Ectodermal cell (in vitro differentiated cells): ENCODE measurements around the gene MXRA7.

Source experiments
- H3K27ac ChIP-seq: 2 replicates; pipeline ENCODE4 v1.7.0; 2013; ENCODE audit warnings: mild to moderate bottlenecking, low read depth, low read length; ENCODE audit not compliant: insufficient read depth, poor library complexity, severe bottlenecking
- H3K27me3 ChIP-seq: 2 replicates; pipeline ENCODE4 v1.7.0; 2013; ENCODE audit warnings: mild to moderate bottlenecking, low read length; ENCODE audit not compliant: insufficient read depth, control insufficient read depth, poor library complexity, severe bottlenecking
- H3K36me3 ChIP-seq: one replicate; pipeline ENCODE4 v1.7.0; 2013; ENCODE audit warnings: low read length; ENCODE audit not compliant: control insufficient read depth, insufficient read depth
- H3K4me1 ChIP-seq: one replicate; pipeline ENCODE4 v1.7.0; 2013; ENCODE audit warnings: low read length; ENCODE audit not compliant: control insufficient read depth, insufficient read depth
- H3K4me3 ChIP-seq: 2 replicates; pipeline ENCODE4 v1.7.0; 2013; ENCODE audit warnings: low read depth, low read length, control low read depth; ENCODE audit not compliant: insufficient read depth
- H3K9me3 ChIP-seq: 2 replicates; pipeline ENCODE4 v1.7.0; 2013; ENCODE audit warnings: mild to moderate bottlenecking, low read length, moderate library complexity; ENCODE audit not compliant: control insufficient read depth
- WGBS, 2 experiments: methylation state at CpG; one replicate each; pipeline ENCODE4 v1.1.7; 2013; ENCODE audit warnings: missing lambda C conversion rate in 2 of 2; 5-methylcytosine and 5-hydroxymethylcytosine counted together

MXRA7 gene

GRCh38 chr17:76696763-76697701 lies 13.7 kb downstream of the MXRA7 start:
- Histone ChIP-seq H3K9me3 (no peaks in the 10 kb centered on the region), H3K36me3 (no peaks in the 10 kb centered on the region), H3K4me3 (no peak overlapping the region), H3K27ac (no peak overlapping the region), H3K4me1 (peaks cover 38% of the 10 kb centered on the region), H3K27me3 (no peaks in the 10 kb centered on the region)
- 87 to 88% methylated on average over 25 of the region's 25 CpGs for WGBS, 2 experiments

GRCh38 chr17:76695059-76695831 lies 15.5 kb downstream of the MXRA7 start:
- 90 to 92% methylated on average over 16 of the region's 16 CpGs for WGBS, 2 experiments
- H3K27me3 ChIP-seq = no peaks in the 10 kb centered on the region
- H3K4me1 ChIP-seq = peaks cover 24% of the 10 kb centered on the region
- H3K4me3 ChIP-seq = no peak overlapping the region
- no peak overlapping the region for H3K27ac ChIP-seq
- no peaks in the 10 kb centered on the region for H3K36me3 ChIP-seq
- H3K9me3 ChIP-seq = no peaks in the 10 kb centered on the region

DNA sequence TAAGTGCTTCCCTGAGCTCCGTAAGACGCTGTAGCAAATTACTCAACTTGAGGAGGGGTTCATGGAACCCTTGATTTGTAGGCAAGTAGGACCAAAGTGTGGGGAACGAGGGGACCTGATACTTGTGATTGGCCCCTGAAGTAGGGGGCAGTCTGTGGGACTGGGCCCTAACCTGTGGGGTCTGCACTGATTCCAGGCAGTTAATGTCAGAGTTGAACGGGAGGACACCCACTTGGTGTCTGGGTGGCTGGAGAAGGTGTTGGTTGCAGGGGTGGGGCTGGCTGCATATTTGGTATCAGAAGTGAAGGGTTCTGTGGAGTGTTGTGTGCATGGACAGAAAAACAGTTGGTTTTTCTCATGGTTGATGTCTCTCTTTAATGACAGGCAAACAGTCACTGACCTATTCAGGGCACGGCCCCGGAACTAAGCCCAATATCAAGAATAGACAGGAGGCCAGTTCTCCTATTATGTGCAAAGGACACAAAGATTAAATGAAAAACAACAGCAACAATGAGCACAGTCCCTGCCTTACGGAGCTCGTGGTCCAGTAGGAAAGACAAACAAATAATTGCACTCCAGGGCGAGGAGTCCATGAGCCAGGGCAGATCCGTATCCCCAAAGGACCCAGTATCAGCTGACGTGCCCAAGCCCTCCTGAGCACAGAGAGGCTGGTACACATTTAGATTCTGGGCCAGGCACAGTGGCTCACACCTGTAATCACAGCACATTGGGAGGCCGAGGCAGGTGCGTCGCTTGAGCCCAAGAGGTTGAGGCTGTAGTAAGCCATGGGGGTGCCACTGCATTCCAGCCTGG lies 19.2 kb downstream of the MXRA7 start:
- Histone ChIP-seq H3K4me1 (no peaks in the 10 kb centered on the region), H3K27me3 (no peaks in the 10 kb centered on the region), H3K9me3 (no peaks in the 10 kb centered on the region), H3K27ac (no peak overlapping the region), H3K4me3 (no peak overlapping the region), H3K36me3 (no peaks in the 10 kb centered on the region)
- WGBS, 2 experiments = 94 to 96% methylated on average over 14 of the region's 14 CpGs

GRCh38 chr17:76690596-76691280 lies 20.0 kb downstream of the MXRA7 start:
- Histone ChIP-seq H3K36me3 (no peaks in the 10 kb centered on the region), H3K9me3 (no peaks in the 10 kb centered on the region), H3K4me3 (no peak overlapping the region), H3K4me1 (no peaks in the 10 kb centered on the region), H3K27me3 (no peaks in the 10 kb centered on the region), H3K27ac (no peak overlapping the region)
- WGBS, 2 experiments = 90 to 94% methylated on average over 13 of the region's 13 CpGs

- 93 to 94% methylated on average over 11 of the region's 11 CpGs for WGBS, 2 experiments
- Histone ChIP-seq H3K4me3 (no peak overlapping the region), H3K27me3 (no peaks in the 10 kb centered on the region), H3K4me1 (peaks cover 4% of the 10 kb centered on the region), H3K36me3 (no peaks in the 10 kb centered on the region), H3K9me3 (no peaks in the 10 kb centered on the region), H3K27ac (no peak overlapping the region)
These were observed 20.9 kb downstream of the MXRA7 start for GRCh38 chr17:76689859-76690258.

DNA sequence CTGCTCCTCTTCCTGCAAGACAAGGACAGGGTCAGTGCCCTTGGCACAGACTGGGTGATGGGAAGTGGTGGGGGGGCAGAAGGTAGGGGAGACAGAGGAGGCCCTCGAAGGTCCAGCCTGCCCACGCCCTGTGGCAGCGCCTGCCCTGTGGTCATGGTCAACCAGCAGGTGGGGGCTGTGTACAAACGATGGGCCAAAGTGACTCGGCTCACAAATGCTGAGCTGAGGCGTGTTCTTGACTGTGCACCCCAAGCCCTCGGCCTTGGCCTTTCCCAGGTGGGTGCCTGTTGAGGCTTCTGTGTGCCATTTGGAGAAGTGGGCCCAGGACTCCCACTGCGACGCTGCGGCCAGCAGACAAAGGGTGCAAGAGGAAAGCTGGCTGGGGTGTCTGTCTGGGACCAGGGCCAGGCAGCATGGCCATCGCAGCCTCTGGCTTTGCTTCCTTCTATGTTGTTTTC lies 22.6 kb downstream of the MXRA7 start:
- Histone ChIP-seq H3K9me3 (no peaks in the 10 kb centered on the region), H3K4me3 (no peak overlapping the region), H3K4me1 (peaks cover 15% of the 10 kb centered on the region), H3K36me3 (no peaks in the 10 kb centered on the region), H3K27me3 (no peaks in the 10 kb centered on the region), H3K27ac (no peak overlapping the region)
- 94 to 95% methylated on average over 11 of the region's 11 CpGs for WGBS, 2 experiments

DNA sequence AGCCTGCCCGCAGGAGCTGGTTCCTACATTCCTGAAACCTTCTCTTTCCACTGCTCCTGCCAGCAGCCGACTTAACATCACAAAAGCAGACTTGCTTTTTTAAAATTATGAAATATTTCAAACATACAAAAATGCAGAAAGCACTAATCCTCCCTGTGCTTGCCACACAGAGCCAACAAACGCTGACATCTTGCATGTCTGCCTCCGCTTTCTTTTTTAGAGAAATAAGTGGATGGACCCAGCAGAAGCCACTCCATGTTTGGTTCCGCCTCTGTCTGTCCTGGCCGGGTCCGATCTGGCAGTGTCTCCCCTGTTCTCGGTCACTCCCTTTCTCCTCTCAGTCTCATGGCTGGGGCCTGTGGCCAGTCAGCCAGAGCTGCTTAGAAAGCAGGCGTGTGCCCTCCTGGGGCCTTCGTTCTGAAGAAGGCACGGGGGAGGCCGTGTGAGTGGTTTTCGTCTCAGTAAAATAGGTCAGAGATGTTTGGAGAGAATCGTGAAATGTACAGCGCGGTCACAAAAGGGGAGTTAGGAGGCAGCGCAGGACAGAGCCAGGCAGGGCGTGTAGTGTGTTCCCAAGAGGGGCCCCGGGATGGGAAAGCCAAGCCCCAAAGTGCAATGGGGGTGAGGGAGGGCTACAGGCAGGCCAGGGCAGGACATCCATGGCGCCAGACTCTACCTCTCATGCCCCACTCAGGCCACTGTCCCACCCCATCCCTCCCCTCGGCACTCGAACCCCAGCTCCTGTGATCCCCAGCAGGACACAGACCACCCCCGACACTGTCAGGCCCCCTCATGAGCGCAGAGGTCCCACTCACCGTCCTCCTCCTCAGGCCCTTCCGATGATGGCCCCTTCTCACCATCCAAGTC lies 23.2 kb downstream of the MXRA7 start:
- no peaks in the 10 kb centered on the region for H3K36me3 ChIP-seq
- no peak overlapping the region for H3K27ac ChIP-seq
- H3K27me3 ChIP-seq = no peaks in the 10 kb centered on the region
- peaks cover 18% of the 10 kb centered on the region for H3K4me1 ChIP-seq
- 83 to 84% methylated on average over 26 of the region's 26 CpGs for WGBS, 2 experiments
- no peaks in the 10 kb centered on the region for H3K9me3 ChIP-seq
- H3K4me3 ChIP-seq = no peak overlapping the region

- 88 to 89% methylated on average over 14 to 15 of the region's 15 CpGs for WGBS, 2 experiments
- no peaks in the 10 kb centered on the region for H3K27me3 ChIP-seq
- H3K36me3 ChIP-seq = no peaks in the 10 kb centered on the region
- no peaks in the 10 kb centered on the region for H3K9me3 ChIP-seq
- no peak overlapping the region for H3K4me3 ChIP-seq
- H3K27ac ChIP-seq = no peak overlapping the region
- peaks cover 18% of the 10 kb centered on the region for H3K4me1 ChIP-seq
These were observed 24.0 kb downstream of the MXRA7 start for GRCh38 chr17:76686538-76687297.
